Measurements from ENCODE around the gene KSR2.

DNA sequence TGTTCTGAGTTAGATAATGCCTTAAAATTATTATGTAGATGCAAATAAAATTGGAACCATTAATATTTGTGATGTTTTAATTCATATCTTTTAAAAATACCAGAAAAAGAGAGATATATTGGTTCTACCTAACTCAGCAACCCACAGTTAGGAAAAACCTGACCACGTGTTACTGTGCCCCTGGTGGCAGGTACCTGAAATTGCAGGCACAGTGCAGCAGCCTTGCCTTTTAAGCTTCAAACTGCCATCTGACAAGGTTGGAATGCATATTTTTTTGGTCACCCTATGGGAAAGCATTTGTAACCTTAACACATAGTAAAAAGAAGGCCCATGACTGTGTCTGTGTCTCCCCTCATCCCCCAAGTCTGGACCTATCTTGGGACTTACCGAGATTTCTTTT, 498.0 kb downstream of the KSR2 start:
- TF ChIP-seq, protein P1, sequence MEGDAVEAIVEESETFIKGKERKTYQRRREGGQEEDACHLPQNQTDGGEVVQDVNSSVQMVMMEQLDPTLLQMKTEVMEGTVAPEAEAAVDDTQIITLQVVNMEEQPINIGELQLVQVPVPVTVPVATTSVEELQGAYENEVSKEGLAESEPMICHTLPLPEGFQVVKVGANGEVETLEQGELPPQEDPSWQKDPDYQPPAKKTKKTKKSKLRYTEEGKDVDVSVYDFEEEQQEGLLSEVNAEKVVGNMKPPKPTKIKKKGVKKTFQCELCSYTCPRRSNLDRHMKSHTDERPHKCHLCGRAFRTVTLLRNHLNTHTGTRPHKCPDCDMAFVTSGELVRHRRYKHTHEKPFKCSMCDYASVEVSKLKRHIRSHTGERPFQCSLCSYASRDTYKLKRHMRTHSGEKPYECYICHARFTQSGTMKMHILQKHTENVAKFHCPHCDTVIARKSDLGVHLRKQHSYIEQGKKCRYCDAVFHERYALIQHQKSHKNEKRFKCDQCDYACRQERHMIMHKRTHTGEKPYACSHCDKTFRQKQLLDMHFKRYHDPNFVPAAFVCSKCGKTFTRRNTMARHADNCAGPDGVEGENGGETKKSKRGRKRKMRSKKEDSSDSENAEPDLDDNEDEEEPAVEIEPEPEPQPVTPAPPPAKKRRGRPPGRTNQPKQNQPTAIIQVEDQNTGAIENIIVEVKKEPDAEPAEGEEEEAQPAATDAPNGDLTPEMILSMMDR (IDR thresholded peaks at IDR 0.05), result no peak
- TF ChIP-seq POLR2A (IDR thresholded peaks at IDR 0.05), result no peak
- no peak for TF ChIP-seq EP300 (IDR thresholded peaks at IDR 0.05)

Measured in ovary (tissue), 3 donors.